HepG2 (cell line): ENCODE results near the gene MAN2A2. TPM values are rescaled to one million over a fixed set of nuclear protein-coding genes. Genes with fewer than 3 reads are reported as not detected.

Source experiments
- CREM ChIP-seq, 2 experiments: sonication (generic) in 1 of 2; formaldehyde crosslinking in 1 of 2; IDR thresholded peaks; 2 replicates each; pipeline versions ENCODE4 v1.4.0 to v1.6.1; 2016 to 2020; ENCODE audit warnings: antibody characterized with exemption in 1 of 2, mild to moderate bottlenecking in 1 of 2, missing genetic modification reagents in 1 of 2
- FOXK2 ChIP-seq: fragments of 450-650 bp; IDR thresholded peaks from 2 replicates; pipeline ENCODE4 v1.6.1; 2016
- MBNL3 ChIP-seq: fragments of 250-450 bp; sonication (Bioruptor Pico); conservative IDR thresholded peaks from 2 replicates; pipeline ENCODE4 v1.8.0; 2022; ENCODE audit warnings: mild to moderate bottlenecking, inconsistent platforms
- PHF21A ChIP-seq: sonication (generic); formaldehyde crosslinking; IDR thresholded peaks from 2 replicates; pipeline ENCODE4 v1.5.0; 2020; ENCODE audit warnings: mild to moderate bottlenecking, missing genetic modification reagents
- POLR2G ChIP-seq: fragments of 200-400 bp; formaldehyde crosslinking; IDR thresholded peaks from 2 replicates; pipeline ENCODE4 v1.6.1; 2018; ENCODE audit warnings: mild to moderate bottlenecking, low read depth, low read length, moderate library complexity
- SRSF1 ChIP-seq: fragments of 200-400 bp; formaldehyde crosslinking; optimal IDR thresholded peaks from 2 replicates; pipeline ENCODE3; 2017; ENCODE audit warnings: mild to moderate bottlenecking, low read depth, low read length, moderate library complexity
- TRIM24 ChIP-seq: sonication (generic); formaldehyde crosslinking; IDR thresholded peaks from 2 replicates; pipeline ENCODE4 v1.8.0; 2022; ENCODE audit warnings: mild to moderate bottlenecking, missing genetic modification reagents
- TSC22D2 ChIP-seq: sonication (generic); formaldehyde crosslinking; IDR thresholded peaks from 2 replicates; pipeline ENCODE4 v1.5.1; 2020; ENCODE audit warnings: missing genetic modification reagents, mild to moderate bottlenecking, borderline replicate concordance
- ZNF225 ChIP-seq: sonication (generic); formaldehyde crosslinking; IDR thresholded peaks from 2 replicates; pipeline ENCODE4 v1.4.0; 2020; ENCODE audit warnings: mild to moderate bottlenecking, missing genetic modification reagents
- ZNF672 ChIP-seq: sonication (generic); formaldehyde crosslinking; IDR thresholded peaks from 2 replicates; pipeline ENCODE4 v1.8.1; 2022; ENCODE audit warnings: missing genetic modification reagents
- polyA plus RNA-seq, 8 experiments: library from polyadenylated mRNA; depleted of rRNA in 3 of 8; stranded (reverse) in 7 of 8; unstranded in 1 of 8; fragments of >200 nt; fragmentation: Illumina TruSeq in 4 of 8; extraction: Trizol in 4 of 8; gene quantifications; 2 replicates each; pipeline versions ENCODE4 v1.2.1 to v1.2.3, GENCODE V29; 2011 to 2016; ENCODE audit warnings: low read depth in 4 of 8, missing spikeins in 1 of 8, mixed read lengths in 1 of 8; ENCODE audit not compliant: insufficient read depth in 1 of 8
- total RNA-seq, 5 experiments: library from RNA; depleted of rRNA; stranded (reverse); fragments of >200 nt; fragmentation: Illumina TruSeq; extraction: Trizol; gene quantifications; 2 replicates each; pipeline ENCODE4 v1.2.3, GENCODE V29; 2016; ENCODE audit warnings: low read depth in 1 of 5
- TF ChIP-seq, protein P1 (sequence below): sonication (generic); formaldehyde crosslinking; IDR thresholded peaks from 2 replicates; pipeline ENCODE4 v1.5.1; 2020; ENCODE audit warnings: missing genetic modification reagents, mild to moderate bottlenecking, borderline replicate concordance
- TF ChIP-seq, protein P2 (sequence below): sonication (generic); formaldehyde crosslinking; IDR thresholded peaks from 2 replicates; pipeline ENCODE4 v1.4.0; 2020; ENCODE audit warnings: missing genetic modification reagents, borderline replicate concordance
- TF ChIP-seq, protein P3 (sequence below): sonication (generic); formaldehyde crosslinking; IDR thresholded peaks from 2 replicates; pipeline ENCODE4 v1.4.0; 2020; ENCODE audit warnings: mild to moderate bottlenecking, missing genetic modification reagents
- TF ChIP-seq, protein P4 (sequence below): sonication (generic); formaldehyde crosslinking; IDR thresholded peaks from 2 replicates; pipeline ENCODE4 v1.5.1; 2020; ENCODE audit warnings: mild to moderate bottlenecking, missing genetic modification reagents, moderate library complexity
- TF ChIP-seq, protein P5 (sequence below): sonication (generic); IDR thresholded peaks from 2 replicates; pipeline ENCODE4 v1.6.1; 2016; ENCODE audit warnings: low read depth, borderline replicate concordance
- TF ChIP-seq, protein P6 (sequence below): sonication (generic); formaldehyde crosslinking; IDR thresholded peaks from 2 replicates; pipeline ENCODE4 v1.4.0; 2020; ENCODE audit warnings: low read depth, mild to moderate bottlenecking, missing genetic modification reagents
- TF ChIP-seq, protein P7 (sequence below): sonication (generic); formaldehyde crosslinking; IDR thresholded peaks from 2 replicates; pipeline ENCODE4 v1.8.1; 2023; ENCODE audit warnings: missing genetic modification reagents, inconsistent platforms, borderline replicate concordance

The MAN2A2 gene
- total and polyA plus RNA-seq, 2 of the 13 experiments (the other 11 are each of a cell fraction or from before 2014, with no cell fraction given): 17.5 to 51.5 TPM

DNA sequence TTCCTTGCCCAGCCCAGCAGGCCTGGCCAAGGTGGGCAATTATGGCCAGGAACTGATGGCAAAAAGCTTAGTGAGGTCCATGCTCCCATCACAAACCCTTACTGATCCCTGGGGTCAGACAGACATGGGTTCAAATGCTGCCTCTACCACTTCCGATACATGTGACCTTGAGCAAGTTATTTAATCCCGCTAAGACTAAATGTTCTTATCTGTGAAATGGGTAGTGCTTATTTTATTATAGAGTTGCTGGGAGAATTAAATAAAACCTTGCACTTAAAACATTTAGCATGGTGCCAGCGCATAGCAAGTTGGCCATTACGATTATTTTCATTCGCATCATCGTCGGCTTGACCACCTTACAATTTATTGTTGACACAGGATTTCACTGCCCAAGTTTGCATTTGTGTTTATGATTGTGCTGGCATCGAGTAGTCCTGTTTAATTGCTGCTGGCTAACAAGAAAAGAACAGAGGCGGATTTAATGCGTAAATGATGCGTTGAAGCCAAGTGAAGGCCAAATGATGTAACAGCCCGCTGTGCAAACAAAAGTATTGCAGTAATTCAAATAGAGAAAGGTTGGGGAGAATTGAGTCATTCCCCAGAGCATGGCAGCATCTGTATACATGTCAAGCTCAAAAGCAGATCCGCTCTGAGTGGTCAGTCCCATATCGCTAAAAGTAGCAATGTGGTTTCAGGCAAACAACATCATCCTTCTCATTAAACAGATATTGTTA, 42.0 kb upstream of the MAN2A2 start (continued):
- TF ChIP-seq, protein P1, sequence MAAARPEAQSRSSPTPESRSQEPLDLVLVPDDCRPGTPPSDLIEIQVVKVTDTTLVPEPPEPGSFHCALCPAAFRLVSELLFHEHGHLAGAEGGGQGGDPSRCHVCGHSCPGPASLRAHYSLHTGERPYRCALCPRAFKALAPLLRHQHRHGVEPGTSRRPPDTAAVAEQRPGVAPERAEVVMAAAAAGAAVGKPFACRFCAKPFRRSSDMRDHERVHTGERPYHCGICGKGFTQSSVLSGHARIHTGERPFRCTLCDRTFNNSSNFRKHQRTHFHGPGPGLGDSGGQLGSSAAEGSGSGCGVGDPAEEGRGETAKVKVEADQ (CRISPR knock-in tag): no peak
- TF ChIP-seq, protein P2, sequence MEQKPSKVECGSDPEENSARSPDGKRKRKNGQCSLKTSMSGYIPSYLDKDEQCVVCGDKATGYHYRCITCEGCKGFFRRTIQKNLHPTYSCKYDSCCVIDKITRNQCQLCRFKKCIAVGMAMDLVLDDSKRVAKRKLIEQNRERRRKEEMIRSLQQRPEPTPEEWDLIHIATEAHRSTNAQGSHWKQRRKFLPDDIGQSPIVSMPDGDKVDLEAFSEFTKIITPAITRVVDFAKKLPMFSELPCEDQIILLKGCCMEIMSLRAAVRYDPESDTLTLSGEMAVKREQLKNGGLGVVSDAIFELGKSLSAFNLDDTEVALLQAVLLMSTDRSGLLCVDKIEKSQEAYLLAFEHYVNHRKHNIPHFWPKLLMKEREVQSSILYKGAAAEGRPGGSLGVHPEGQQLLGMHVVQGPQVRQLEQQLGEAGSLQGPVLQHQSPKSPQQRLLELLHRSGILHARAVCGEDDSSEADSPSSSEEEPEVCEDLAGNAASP: peak; percentile 77
- TF ChIP-seq, protein P3, sequence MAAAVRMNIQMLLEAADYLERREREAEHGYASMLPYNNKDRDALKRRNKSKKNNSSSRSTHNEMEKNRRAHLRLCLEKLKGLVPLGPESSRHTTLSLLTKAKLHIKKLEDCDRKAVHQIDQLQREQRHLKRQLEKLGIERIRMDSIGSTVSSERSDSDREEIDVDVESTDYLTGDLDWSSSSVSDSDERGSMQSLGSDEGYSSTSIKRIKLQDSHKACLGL (CRISPR knock-in tag): no peak
- TF ChIP-seq PHF21A: peak; percentile 67; the same call in 1 of the 2 replicates
- TF ChIP-seq, protein P4, sequence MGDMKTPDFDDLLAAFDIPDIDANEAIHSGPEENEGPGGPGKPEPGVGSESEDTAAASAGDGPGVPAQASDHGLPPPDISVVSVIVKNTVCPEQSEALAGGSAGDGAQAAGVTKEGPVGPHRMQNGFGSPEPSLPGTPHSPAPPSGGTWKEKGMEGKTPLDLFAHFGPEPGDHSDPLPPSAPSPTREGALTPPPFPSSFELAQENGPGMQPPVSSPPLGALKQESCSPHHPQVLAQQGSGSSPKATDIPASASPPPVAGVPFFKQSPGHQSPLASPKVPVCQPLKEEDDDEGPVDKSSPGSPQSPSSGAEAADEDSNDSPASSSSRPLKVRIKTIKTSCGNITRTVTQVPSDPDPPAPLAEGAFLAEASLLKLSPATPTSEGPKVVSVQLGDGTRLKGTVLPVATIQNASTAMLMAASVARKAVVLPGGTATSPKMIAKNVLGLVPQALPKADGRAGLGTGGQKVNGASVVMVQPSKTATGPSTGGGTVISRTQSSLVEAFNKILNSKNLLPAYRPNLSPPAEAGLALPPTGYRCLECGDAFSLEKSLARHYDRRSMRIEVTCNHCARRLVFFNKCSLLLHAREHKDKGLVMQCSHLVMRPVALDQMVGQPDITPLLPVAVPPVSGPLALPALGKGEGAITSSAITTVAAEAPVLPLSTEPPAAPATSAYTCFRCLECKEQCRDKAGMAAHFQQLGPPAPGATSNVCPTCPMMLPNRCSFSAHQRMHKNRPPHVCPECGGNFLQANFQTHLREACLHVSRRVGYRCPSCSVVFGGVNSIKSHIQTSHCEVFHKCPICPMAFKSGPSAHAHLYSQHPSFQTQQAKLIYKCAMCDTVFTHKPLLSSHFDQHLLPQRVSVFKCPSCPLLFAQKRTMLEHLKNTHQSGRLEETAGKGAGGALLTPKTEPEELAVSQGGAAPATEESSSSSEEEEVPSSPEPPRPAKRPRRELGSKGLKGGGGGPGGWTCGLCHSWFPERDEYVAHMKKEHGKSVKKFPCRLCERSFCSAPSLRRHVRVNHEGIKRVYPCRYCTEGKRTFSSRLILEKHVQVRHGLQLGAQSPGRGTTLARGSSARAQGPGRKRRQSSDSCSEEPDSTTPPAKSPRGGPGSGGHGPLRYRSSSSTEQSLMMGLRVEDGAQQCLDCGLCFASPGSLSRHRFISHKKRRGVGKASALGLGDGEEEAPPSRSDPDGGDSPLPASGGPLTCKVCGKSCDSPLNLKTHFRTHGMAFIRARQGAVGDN (CRISPR knock-in tag): no peak
- TF ChIP-seq TSC22D2 (CRISPR knock-in tag): no peak
- TF ChIP-seq CREM (IDR thresholded peaks at IDR 0.05): peak; percentile 82
- no peak for TF ChIP-seq CREM (CRISPR knock-in tag; IDR thresholded peaks at IDR 0.05)
- TF ChIP-seq, protein P5, sequence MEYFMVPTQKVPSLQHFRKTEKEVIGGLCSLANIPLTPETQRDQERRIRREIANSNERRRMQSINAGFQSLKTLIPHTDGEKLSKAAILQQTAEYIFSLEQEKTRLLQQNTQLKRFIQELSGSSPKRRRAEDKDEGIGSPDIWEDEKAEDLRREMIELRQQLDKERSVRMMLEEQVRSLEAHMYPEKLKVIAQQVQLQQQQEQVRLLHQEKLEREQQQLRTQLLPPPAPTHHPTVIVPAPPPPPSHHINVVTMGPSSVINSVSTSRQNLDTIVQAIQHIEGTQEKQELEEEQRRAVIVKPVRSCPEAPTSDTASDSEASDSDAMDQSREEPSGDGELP: peak; percentile 45; the same call in 1 of the 2 replicates
- TF ChIP-seq TRIM24 (CRISPR knock-in tag): no peak
- TF ChIP-seq ZNF225 (CRISPR knock-in tag): no peak
- no peak for TF ChIP-seq SRSF1
- no peak for TF ChIP-seq POLR2G
- TF ChIP-seq, protein P6, sequence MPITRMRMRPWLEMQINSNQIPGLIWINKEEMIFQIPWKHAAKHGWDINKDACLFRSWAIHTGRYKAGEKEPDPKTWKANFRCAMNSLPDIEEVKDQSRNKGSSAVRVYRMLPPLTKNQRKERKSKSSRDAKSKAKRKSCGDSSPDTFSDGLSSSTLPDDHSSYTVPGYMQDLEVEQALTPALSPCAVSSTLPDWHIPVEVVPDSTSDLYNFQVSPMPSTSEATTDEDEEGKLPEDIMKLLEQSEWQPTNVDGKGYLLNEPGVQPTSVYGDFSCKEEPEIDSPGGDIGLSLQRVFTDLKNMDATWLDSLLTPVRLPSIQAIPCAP (CRISPR knock-in tag): no peak
- no peak for TF ChIP-seq ZNF672 (CRISPR knock-in tag)
- TF ChIP-seq MBNL3 (CRISPR knock-in tag): no peak
- no peak for TF ChIP-seq FOXK2
- TF ChIP-seq, protein P7, sequence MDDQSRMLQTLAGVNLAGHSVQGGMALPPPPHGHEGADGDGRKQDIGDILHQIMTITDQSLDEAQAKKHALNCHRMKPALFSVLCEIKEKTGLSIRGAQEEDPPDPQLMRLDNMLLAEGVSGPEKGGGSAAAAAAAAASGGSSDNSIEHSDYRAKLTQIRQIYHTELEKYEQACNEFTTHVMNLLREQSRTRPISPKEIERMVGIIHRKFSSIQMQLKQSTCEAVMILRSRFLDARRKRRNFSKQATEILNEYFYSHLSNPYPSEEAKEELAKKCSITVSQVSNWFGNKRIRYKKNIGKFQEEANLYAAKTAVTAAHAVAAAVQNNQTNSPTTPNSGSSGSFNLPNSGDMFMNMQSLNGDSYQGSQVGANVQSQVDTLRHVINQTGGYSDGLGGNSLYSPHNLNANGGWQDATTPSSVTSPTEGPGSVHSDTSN (CRISPR knock-in tag): no peak
